IMR-90 (cell line): ENCODE measurements around the gene GNAT2. TPM values are rescaled to one million over a fixed set of nuclear protein-coding genes. Genes with fewer than 3 reads are reported as not detected.

Source experiments
- ATAC-seq: fragments of 200-7000 bp; cut with Tn5 transposase; 2 replicates; pipeline ENCODE4 v1.9.1; 2020; ENCODE audit warnings: low read depth, mild to moderate bottlenecking, moderate library complexity
- BruUV-seq: library from RNA; stranded (reverse); fragments of 400-500 nt; replicated peaks from 2 replicates; lab custom pipeline; 2021; lab: Mats Ljungman, UMichigan
- CTCF ChIA-PET: fragments of 300-600 bp; formaldehyde crosslinking; extraction: SDS; loops from one replicate; lab custom pipeline; 2021; ENCODE audit warnings: antibody characterized with exemption; lab: Yijun Ruan, JAX
- POLR2A ChIA-PET: fragments of 300-600 bp; sonication (Branson Sonifier 250); formaldehyde crosslinking; loops from one replicate; lab custom pipeline; 2022; ENCODE audit warnings: antibody characterized with exemption; ENCODE audit not compliant: unreplicated experiment; lab: Charles Lee
- DNase-seq: peaks from one replicate; pipeline ENCODE4 v3.0.0; 2013
- H2AFZ ChIP-seq: replicated peaks from 2 replicates; pipeline ENCODE3; 2013; ENCODE audit warnings: low read length, mild to moderate bottlenecking; ENCODE audit not compliant: poor library complexity
- H2AK5ac ChIP-seq: 2 replicates; pipeline ENCODE4 v1.6.1; 2013; ENCODE audit warnings: low read depth, low read length, inconsistent platforms
- H2AK9ac ChIP-seq: replicated peaks from 2 replicates; pipeline ENCODE3; 2013; ENCODE audit warnings: mild to moderate bottlenecking, low read depth, low read length, moderate library complexity; ENCODE audit not compliant: poor library complexity
- H2BK120ac ChIP-seq: 2 replicates; pipeline ENCODE4 v1.6.1; 2013; ENCODE audit warnings: low read depth, low read length, inconsistent platforms
- H2BK15ac ChIP-seq: 3 replicates; pipeline ENCODE4 v1.6.1; 2013; ENCODE audit warnings: low read depth, low read length, inconsistent platforms
- H2BK20ac ChIP-seq: 2 replicates; pipeline ENCODE4 v1.6.1; 2013; ENCODE audit warnings: low read depth, mild to moderate bottlenecking, inconsistent platforms, low read length, moderate library complexity
- H2BK5ac ChIP-seq: 2 replicates; pipeline ENCODE4 v1.6.1; 2013; ENCODE audit warnings: mild to moderate bottlenecking, low read depth, low read length, inconsistent platforms; ENCODE audit not compliant: poor library complexity, severe bottlenecking
- H3K14ac ChIP-seq: replicated peaks from 2 replicates; pipeline ENCODE4 v1.6.1; 2013; ENCODE audit warnings: low read depth, low read length, inconsistent platforms
- H3K18ac ChIP-seq: 2 replicates; pipeline ENCODE4 v1.6.1; 2013; ENCODE audit warnings: low read depth, low read length, control low read depth
- H3K23ac ChIP-seq: 2 replicates; pipeline ENCODE4 v1.6.1; 2013; ENCODE audit warnings: low read depth, low read length, inconsistent platforms
- H3K27ac ChIP-seq: 2 replicates; pipeline ENCODE4 v1.5.1; 2013; ENCODE audit warnings: mild to moderate bottlenecking, control low read depth, low read length; ENCODE audit not compliant: insufficient read depth
- H3K27me3 ChIP-seq: 2 replicates; pipeline ENCODE4 v1.6.1; 2013; ENCODE audit warnings: low read length; ENCODE audit not compliant: control insufficient read depth, insufficient read depth
- H3K36me3 ChIP-seq: 2 replicates; pipeline ENCODE4 v1.6.1; 2013; ENCODE audit warnings: low read length, mixed read lengths; ENCODE audit not compliant: control insufficient read depth, insufficient read depth
- H3K4ac ChIP-seq: 2 replicates; pipeline ENCODE4 v1.6.1; 2013; ENCODE audit warnings: low read depth, low read length, inconsistent platforms
- H3K4me1 ChIP-seq: 2 replicates; pipeline ENCODE4 v1.6.1; 2013; ENCODE audit warnings: low read length, mixed read lengths; ENCODE audit not compliant: control insufficient read depth, insufficient read depth
- H3K4me2 ChIP-seq: 2 replicates; pipeline ENCODE4 v1.6.1; 2013; ENCODE audit warnings: low read depth, mild to moderate bottlenecking, control low read depth, low read length, moderate library complexity
- H3K4me3 ChIP-seq: 2 replicates; pipeline ENCODE4 v1.5.1; 2013; ENCODE audit warnings: low read depth, mild to moderate bottlenecking, control low read depth, low read length, moderate library complexity; ENCODE audit not compliant: insufficient read depth
- H3K56ac ChIP-seq: 2 replicates; pipeline ENCODE4 v1.6.1; 2013; ENCODE audit warnings: low read length, inconsistent platforms; ENCODE audit not compliant: insufficient read depth; ENCODE audit errors: extremely low read depth
- H3K79me1 ChIP-seq, 2 experiments: 2 replicates each; pipeline ENCODE4 v1.6.1; 2013; ENCODE audit warnings: low read length in 2 of 2, inconsistent platforms in 1 of 2, low read depth in 1 of 2
- H3K9ac ChIP-seq: 2 replicates; pipeline ENCODE4 v1.6.1; 2013; ENCODE audit warnings: low read depth, low read length, control low read depth
- H3K9me1 ChIP-seq: 2 replicates; pipeline ENCODE4 v1.6.1; 2013; ENCODE audit warnings: low read length, inconsistent platforms; ENCODE audit not compliant: insufficient read depth
- H3K9me3 ChIP-seq: 2 replicates; pipeline ENCODE4 v1.6.1; 2013; ENCODE audit warnings: low read length; ENCODE audit not compliant: control insufficient read depth, insufficient read depth
- H4K20me1 ChIP-seq: 2 replicates; pipeline ENCODE4 v1.6.1; 2013; ENCODE audit warnings: low read length, inconsistent platforms; ENCODE audit not compliant: insufficient read depth
- H4K5ac ChIP-seq: 2 replicates; pipeline ENCODE4 v1.6.1; 2013; ENCODE audit warnings: mild to moderate bottlenecking, low read depth, low read length, control low read depth
- H4K8ac ChIP-seq, 2 experiments: 2 replicates each; pipeline ENCODE4 v1.6.1; 2013; ENCODE audit warnings: low read depth in 2 of 2, low read length in 2 of 2, control low read depth in 1 of 2, inconsistent platforms in 1 of 2
- H4K91ac ChIP-seq: 2 replicates; pipeline ENCODE4 v1.6.1; 2013; ENCODE audit warnings: low read depth, low read length, inconsistent platforms; ENCODE audit not compliant: insufficient read depth
- BHLHE40 ChIP-seq: fragments of 150-350 bp; IDR thresholded peaks from 2 replicates; pipeline ENCODE4 v1.6.1; 2016; ENCODE audit warnings: mild to moderate bottlenecking, low read depth, low read length
- CEBPB ChIP-seq: IDR thresholded peaks from 2 replicates; pipeline ENCODE4 v1.6.1; 2012; ENCODE audit warnings: low read depth, low read length, improper control_type of control experiment
- CHD1 ChIP-seq: IDR thresholded peaks from 2 replicates; pipeline ENCODE4 v1.6.1; 2012; ENCODE audit warnings: low read depth, low read length, improper control_type of control experiment
- ELK1 ChIP-seq: fragments of 150-350 bp; IDR thresholded peaks from 2 replicates; pipeline ENCODE4 v1.6.1; 2016; ENCODE audit warnings: low read depth, mild to moderate bottlenecking, low read length, moderate library complexity, borderline replicate concordance
- FOS ChIP-seq: fragments of 150-350 bp; IDR thresholded peaks from 2 replicates; pipeline ENCODE4 v1.6.1; 2016; ENCODE audit warnings: low read depth, low read length
- MAFK ChIP-seq: IDR thresholded peaks from 2 replicates; pipeline ENCODE4 v1.6.1; 2012; ENCODE audit warnings: low read depth, low read length, improper control_type of control experiment
- MAZ ChIP-seq: IDR thresholded peaks from 2 replicates; pipeline ENCODE4 v1.6.1; 2012; ENCODE audit warnings: low read depth, mild to moderate bottlenecking, low read length, improper control_type of control experiment, moderate library complexity, borderline replicate concordance
- MXI1 ChIP-seq: IDR thresholded peaks from 2 replicates; pipeline ENCODE4 v1.6.1; 2012; ENCODE audit warnings: low read depth, mild to moderate bottlenecking, low read length, moderate library complexity, borderline replicate concordance
- NFE2L2 ChIP-seq: fragments of 150-350 bp; IDR thresholded peaks from 2 replicates; pipeline ENCODE4 v1.6.1; 2016; ENCODE audit warnings: low read depth, mild to moderate bottlenecking, low read length
- POLR2A ChIP-seq: IDR thresholded peaks from 2 replicates; pipeline ENCODE4 v1.6.1; 2012; ENCODE audit warnings: mild to moderate bottlenecking, low read depth, low read length
- RAD21 ChIP-seq: IDR thresholded peaks from 2 replicates; pipeline ENCODE4 v1.6.1; 2012; ENCODE audit warnings: low read length, improper control_type of control experiment
- RCOR1 ChIP-seq: IDR thresholded peaks from 2 replicates; pipeline ENCODE4 v1.6.1; 2012; ENCODE audit warnings: mild to moderate bottlenecking, low read length, improper control_type of control experiment; ENCODE audit not compliant: insufficient replicate concordance
- RFX5 ChIP-seq: IDR thresholded peaks from 2 replicates; pipeline ENCODE4 v1.8.0; 2012; ENCODE audit warnings: low read depth, mild to moderate bottlenecking, low read length, moderate library complexity
- SMC3 ChIP-seq: fragments of 150-350 bp; IDR thresholded peaks from 2 replicates; pipeline ENCODE4 v1.6.1; 2016; ENCODE audit warnings: low read depth, mild to moderate bottlenecking, antibody characterized with exemption, low read length, moderate library complexity
- WGBS, 2 experiments: methylation state at CpG; one replicate each; pipeline versions ENCODE4 v1.1.5 to v1.1.7; 2013; ENCODE audit warnings: missing lambda C conversion rate in 2 of 2; ENCODE audit not compliant: insufficient read length in 1 of 2; ENCODE audit errors: extremely low coverage in 2 of 2; 5-methylcytosine and 5-hydroxymethylcytosine counted together
- dilution Hi-C: fragments of 300-500 bp; cut with HindIII; formaldehyde crosslinking; loops from one replicate; pipeline ENCODE4 v1.14.3; 2018; ENCODE audit warnings: low sequenced_read_pairs; ENCODE audit not compliant: unreplicated experiment
- in situ Hi-C: fragments of 300-500 bp; cut with MboI; formaldehyde crosslinking; loops from 3 replicates; pipeline ENCODE4 v1.14.3; 2019; ENCODE audit warnings: low sequenced_read_pairs, inconsistent platforms, mixed read lengths
- intact Hi-C: fragments of 100-400 bp; cut with micrococcal nuclease; formaldehyde crosslinking; loops from 2 replicates; pipeline ENCODE4 v1.10.0; 2022
- polyA plus RNA-seq, 3 experiments: library from polyadenylated mRNA; depleted of rRNA; stranded (reverse); fragments of >200 nt; gene quantifications; 2 replicates each; pipeline ENCODE4 v1.2.3, GENCODE V29; 2012; ENCODE audit warnings: low replicate concordance in 1 of 3
- total RNA-seq: library from RNA; depleted of rRNA; stranded (reverse); fragments of >200 nt; gene quantifications from 2 replicates; pipeline ENCODE4 v1.2.3, GENCODE V29; 2012
- TF ChIP-seq, protein P1 (sequence below): fragments of 150-350 bp; IDR thresholded peaks from 2 replicates; pipeline ENCODE4 v1.6.1; 2017; ENCODE audit warnings: mild to moderate bottlenecking, antibody characterized with exemption, low read length, low read depth
- TF ChIP-seq, protein P2 (sequence below): conservative IDR thresholded peaks from 2 replicates; pipeline ENCODE4 v1.5.1; 2012; ENCODE audit warnings: mild to moderate bottlenecking, low read depth, low read length, improper control_type of control experiment

GNAT2 gene
- total and polyA plus RNA-seq, 2 of the 4 experiments (the other 2 are of a cell fraction) = 0.17 to 0.36 TPM

DNA sequence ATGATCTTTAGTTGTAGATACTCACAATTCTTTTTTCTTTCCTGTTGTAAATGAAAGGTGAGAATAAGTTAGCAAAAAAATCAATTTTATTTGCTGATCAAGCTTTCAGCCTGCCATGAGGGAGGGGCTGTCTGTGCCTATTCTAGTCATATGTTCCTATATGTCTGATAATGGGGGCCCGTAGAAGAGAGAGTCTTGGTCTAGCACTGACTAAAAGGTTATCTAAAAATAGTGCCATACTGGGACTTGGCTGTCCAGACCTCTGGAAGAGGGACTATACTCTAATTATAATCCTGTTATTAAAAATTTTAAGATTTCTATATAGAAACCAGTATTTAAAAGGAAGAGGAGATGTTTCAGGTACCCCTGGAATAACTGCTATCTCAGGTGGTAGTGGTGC lies 52.4 kb downstream of the GNAT2 start:
- Histone ChIP-seq H3K14ac (no peak overlapping the region), H2BK5ac (no peak overlapping the region), H3K27me3 (no peaks in the 10 kb centered on the region), H3K27ac (no peak overlapping the region), H2BK20ac (no peak overlapping the region), H3K79me1 (peaks cover 10 to 72% of the 10 kb centered on the region in 2 experiments), H4K8ac (no peak overlapping the region), H3K4ac (no peak overlapping the region), H2BK15ac (no peak overlapping the region), H3K4me3 (no peak overlapping the region), H2AK9ac (no peak overlapping the region), H2AFZ (no peak overlapping the region), H3K4me2 (no peak overlapping the region), H4K20me1 (peaks cover 85% of the 10 kb centered on the region), H2AK5ac (no peak overlapping the region), H4K91ac (no peak overlapping the region), H3K9me3 (no peaks in the 10 kb centered on the region), H4K5ac (no peak overlapping the region), H3K36me3 (no peaks in the 10 kb centered on the region), H3K56ac (no peak overlapping the region), H3K9me1 (peaks cover 16% of the 10 kb centered on the region), H2BK120ac (no peak overlapping the region), H3K18ac (no peak overlapping the region), H3K9ac (no peak overlapping the region), H3K23ac (no peak overlapping the region), H3K4me1 (peaks cover 8% of the 10 kb centered on the region)
- ATAC-seq = no peak
- dilution Hi-C loops = no loop called here
- WGBS, 2 experiments = no CpG with 5 or more reads among the region's 1 CpG
- intact Hi-C loops = no loop called here
- CTCF ChIA-PET = no interaction called here
- no TSS peak for BruUV-seq
- TF ChIP-seq MAFK (no peak), ELK1 (no peak), CEBPB (no peak), RFX5 (no peak), FOS (no peak), CHD1 (no peak), MAZ (no peak), RCOR1 (no peak), SMC3 (no peak), MXI1 (no peak), BHLHE40 (no peak), POLR2A (no peak), NFE2L2 (no peak), RAD21 (no peak)
- TF ChIP-seq, protein P1, sequence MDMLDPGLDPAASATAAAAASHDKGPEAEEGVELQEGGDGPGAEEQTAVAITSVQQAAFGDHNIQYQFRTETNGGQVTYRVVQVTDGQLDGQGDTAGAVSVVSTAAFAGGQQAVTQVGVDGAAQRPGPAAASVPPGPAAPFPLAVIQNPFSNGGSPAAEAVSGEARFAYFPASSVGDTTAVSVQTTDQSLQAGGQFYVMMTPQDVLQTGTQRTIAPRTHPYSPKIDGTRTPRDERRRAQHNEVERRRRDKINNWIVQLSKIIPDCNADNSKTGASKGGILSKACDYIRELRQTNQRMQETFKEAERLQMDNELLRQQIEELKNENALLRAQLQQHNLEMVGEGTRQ = no peak
- TF ChIP-seq, protein P2, sequence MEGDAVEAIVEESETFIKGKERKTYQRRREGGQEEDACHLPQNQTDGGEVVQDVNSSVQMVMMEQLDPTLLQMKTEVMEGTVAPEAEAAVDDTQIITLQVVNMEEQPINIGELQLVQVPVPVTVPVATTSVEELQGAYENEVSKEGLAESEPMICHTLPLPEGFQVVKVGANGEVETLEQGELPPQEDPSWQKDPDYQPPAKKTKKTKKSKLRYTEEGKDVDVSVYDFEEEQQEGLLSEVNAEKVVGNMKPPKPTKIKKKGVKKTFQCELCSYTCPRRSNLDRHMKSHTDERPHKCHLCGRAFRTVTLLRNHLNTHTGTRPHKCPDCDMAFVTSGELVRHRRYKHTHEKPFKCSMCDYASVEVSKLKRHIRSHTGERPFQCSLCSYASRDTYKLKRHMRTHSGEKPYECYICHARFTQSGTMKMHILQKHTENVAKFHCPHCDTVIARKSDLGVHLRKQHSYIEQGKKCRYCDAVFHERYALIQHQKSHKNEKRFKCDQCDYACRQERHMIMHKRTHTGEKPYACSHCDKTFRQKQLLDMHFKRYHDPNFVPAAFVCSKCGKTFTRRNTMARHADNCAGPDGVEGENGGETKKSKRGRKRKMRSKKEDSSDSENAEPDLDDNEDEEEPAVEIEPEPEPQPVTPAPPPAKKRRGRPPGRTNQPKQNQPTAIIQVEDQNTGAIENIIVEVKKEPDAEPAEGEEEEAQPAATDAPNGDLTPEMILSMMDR = no peak
- POLR2A ChIA-PET = no interaction called here
- no peak for DNase-seq
- in situ Hi-C loops = no loop called here
